RWPE1 (cell line): ENCODE results near the gene MINDY4.

Source experiments
- CTCF ChIA-PET: fragments of 350-600 bp; sonication (Branson Sonifier 250); formaldehyde crosslinking; extraction: SDS; loops from one replicate; lab custom pipeline; 2021; lab: Yijun Ruan, JAX
- POLR2A ChIA-PET: fragments of 400-600 bp; formaldehyde crosslinking; extraction: SDS; loops from one replicate; lab custom pipeline; 2020; ENCODE audit warnings: antibody characterized with exemption; ENCODE audit not compliant: low non-redundant PET; lab: Yijun Ruan, JAX
- DNase-seq: peaks from one replicate; pipeline ENCODE4 v3.0.0; 2012; ENCODE audit warnings: low spot score
- H3K27ac ChIP-seq: fragments of 450-650 bp; 2 replicates; pipeline ENCODE4 v1.5.1; 2017
- TF ChIP-seq, protein P1 (sequence below): fragments of 450-650 bp; conservative IDR thresholded peaks from 2 replicates; pipeline ENCODE4 v1.5.1; 2017; ENCODE audit warnings: low read depth, mild to moderate bottlenecking

MINDY4 gene

DNA sequence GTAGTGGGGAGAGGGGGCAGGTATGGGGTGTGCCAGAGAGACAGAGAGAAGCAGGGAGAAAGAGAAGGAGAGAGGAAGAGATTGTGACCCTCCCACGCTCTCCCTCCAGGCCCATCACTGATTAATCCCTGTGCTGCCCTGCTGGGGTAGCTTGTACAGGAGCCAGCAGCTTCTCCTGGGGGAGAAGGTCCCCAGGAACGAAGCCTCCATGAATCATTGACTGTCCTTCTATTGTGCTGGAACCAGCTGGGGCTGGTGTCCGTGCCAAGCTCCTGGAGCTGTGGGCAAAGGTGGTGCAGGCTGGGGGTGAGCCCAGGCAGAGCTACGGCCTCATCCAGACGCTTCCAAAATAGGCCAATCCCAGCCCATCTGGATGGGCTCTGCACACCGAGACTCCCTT lies 161.3 kb downstream of the MINDY4 start:
- ChIA-PET POLR2A (no interaction called here), CTCF (interaction anchor here (0.5 kb wide), 1 partner anchor 86 kb away, joined by 3 read pairs; no protein-coding TSS in a partner anchor)
- TF ChIP-seq, protein P1, sequence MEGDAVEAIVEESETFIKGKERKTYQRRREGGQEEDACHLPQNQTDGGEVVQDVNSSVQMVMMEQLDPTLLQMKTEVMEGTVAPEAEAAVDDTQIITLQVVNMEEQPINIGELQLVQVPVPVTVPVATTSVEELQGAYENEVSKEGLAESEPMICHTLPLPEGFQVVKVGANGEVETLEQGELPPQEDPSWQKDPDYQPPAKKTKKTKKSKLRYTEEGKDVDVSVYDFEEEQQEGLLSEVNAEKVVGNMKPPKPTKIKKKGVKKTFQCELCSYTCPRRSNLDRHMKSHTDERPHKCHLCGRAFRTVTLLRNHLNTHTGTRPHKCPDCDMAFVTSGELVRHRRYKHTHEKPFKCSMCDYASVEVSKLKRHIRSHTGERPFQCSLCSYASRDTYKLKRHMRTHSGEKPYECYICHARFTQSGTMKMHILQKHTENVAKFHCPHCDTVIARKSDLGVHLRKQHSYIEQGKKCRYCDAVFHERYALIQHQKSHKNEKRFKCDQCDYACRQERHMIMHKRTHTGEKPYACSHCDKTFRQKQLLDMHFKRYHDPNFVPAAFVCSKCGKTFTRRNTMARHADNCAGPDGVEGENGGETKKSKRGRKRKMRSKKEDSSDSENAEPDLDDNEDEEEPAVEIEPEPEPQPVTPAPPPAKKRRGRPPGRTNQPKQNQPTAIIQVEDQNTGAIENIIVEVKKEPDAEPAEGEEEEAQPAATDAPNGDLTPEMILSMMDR = no peak
- H3K27ac ChIP-seq = no peak overlapping the region
- no peak for DNase-seq

DNA sequence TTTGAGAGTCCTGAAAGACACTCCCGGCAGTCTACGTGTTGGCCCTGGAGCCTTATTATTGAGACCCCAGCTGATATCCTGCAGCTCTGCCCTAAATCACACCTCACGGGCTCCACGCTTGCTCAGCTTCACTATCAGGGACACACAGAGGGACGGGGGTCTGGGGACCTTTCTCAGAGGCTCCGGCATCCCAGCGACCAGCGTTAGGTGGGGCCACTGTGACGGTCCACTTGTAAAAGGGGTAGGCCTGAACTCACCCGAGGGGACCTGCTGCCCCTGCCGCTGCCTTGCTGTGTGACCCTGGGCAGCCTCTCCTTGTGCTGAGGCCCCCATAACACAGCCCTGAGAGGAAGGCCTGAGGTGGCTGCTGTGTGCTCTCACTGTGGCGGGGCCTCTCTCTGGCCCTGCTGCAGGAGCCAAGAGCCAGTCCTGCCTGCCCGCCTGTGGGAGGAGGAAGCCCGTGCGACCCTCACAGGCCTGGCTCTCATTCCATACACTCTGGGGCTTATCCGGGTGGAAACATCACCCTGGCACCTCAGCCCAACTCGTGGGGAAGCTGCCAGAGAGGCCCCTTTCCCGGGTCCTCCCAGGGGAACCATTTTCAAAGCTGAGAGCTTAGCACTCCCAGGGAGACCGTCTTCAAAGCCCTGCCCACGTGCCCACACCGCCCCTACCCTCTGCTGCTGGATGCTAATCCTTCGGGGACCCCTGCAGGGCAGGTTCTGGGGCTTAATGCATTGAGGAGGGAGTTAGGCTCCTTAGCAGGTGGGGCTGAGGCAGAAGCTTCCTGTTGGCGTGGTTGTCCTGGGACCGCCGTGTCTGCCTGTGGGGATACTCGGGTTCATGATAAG lies 162.1 kb downstream of the MINDY4 start:
- CTCF ChIA-PET = interaction anchor here (0.5 to 1.3 kb wide), 4 partner anchors 9 to 128 kb away, joined by 3 to 4 read pairs (median 3); no protein-coding TSS in a partner anchor
- TF ChIP-seq, protein P1 = no peak
- POLR2A ChIA-PET = no interaction called here
- DNase-seq = no peak
- H3K27ac ChIP-seq = no peak overlapping the region

DNA sequence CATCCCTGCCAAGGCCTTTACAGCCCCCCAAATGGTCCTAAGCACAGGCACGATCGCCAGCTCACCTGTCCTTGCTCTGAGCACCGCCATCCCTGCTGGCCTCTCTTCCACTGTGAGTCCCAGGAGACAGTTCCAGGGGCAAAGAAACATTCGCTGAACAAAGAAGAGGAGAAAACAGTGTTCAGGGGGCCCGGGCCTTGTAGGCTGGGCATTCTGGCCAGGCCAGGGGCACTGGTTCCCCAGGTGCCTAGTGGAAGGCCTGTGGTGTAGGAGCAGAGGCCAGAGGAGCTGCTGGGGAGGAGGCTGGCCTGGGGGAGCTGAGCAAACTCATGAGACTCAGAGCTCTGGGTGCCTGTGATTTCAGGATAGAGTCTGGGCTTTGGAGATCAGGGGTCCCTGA lies 163.0 kb downstream of the MINDY4 start:
- CTCF ChIA-PET = interaction anchor here (1.1 to 1.3 kb wide), 2 partner anchors 10 to 14 kb away, joined by 3 to 4 read pairs; no protein-coding TSS in a partner anchor
- POLR2A ChIA-PET = no interaction called here
- no peak overlapping the region for H3K27ac ChIP-seq
- TF ChIP-seq, protein P1 = no peak
- DNase-seq = no peak

DNA sequence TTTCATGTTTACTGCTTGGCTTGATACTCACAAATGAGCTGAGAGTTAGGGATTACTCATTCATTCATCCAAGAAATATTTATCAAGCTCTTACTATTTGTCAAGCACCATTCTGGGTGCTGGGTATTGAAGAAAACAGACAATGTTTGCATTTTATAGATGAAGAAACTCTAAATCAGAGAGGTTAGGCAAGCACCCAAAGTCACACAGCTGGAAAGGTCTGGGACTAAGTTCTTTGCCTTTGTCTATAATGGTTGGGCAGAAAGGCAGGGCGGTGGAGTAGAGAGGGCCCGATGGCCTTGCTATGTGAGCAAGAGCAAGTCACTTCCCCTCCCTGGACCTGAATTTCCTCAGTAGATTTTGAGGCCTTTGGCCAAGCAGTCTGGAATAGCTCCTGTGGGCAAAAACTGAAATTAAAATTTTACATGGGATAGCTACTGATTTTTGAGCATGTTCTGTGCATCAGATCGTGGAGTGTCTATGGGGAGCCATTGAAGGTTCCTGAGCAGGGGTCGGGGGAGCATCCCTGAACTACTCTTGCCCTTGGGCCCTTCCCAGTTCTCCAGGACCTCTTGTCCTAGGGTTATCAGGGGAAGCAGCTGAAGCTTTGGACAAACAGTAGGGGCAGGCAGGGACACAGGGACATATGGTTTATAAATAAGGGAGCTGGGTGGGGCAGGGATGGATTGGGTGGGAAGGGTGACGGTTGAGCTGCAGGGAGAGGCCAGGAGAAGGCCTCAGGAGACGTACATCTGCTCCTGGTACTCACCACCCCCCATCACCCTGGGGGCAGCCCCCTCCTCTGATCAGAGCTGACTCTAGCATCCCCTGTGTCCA lies 163.7 kb downstream of the MINDY4 start:
- TF ChIP-seq, protein P1 = no peak
- no peak for DNase-seq
- H3K27ac ChIP-seq = no peak overlapping the region
- POLR2A ChIA-PET = no interaction called here
- CTCF ChIA-PET = interaction anchor here (2.0 kb wide), 1 partner anchor 188 kb away, joined by 7 read pairs; no protein-coding TSS in a partner anchor

DNA sequence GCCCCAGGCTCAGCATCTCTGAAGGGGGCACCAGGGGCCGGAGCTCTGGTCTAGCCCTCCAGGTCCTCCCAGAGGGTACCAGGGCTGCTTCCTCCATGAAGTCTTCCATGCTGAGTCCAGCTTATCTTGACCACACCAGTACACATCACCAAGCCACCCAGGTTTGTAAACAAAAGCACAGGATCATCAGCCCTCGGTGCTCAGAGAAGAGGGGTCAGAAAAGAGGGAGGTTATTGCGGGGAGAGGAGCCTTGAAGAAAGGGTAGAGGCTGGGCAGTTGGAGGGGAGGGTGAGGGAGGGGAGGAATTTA lies 164.3 kb downstream of the MINDY4 start:
- TF ChIP-seq, protein P1 = no peak

DNA sequence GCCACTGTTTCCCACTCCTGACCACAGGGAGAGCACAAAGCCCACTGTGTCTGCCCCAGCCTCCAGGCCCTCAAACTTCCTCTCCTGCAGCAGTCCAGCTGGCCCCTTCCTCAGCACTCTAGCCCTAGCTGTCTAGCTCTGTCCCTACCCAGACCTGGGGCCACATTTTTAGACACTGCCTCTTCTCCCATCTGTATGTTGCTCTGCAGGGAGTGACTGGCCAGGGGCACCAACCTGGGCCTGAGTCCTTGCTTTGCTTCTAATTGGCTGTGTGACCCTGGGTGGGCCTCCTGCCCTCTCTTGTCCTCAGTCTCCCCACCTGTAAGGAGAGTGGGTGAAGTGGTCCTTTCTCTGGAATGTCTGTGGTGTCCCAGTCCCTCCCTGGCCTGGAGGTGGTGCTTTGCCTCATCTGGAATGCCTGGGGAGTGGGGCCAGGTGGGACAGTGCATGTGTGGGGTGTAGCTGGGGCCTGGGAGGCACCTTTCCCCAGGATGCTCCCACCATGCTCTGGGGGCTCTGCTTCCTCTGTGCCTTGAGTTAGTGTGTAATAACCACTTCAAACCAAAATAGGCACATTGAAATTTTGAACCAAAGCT lies 165.5 kb downstream of the MINDY4 start:
- ChIA-PET CTCF (interaction anchor here (0.6 to 2.0 kb wide), 2 partner anchors 70 to 186 kb away, joined by 3 to 7 read pairs; no protein-coding TSS in a partner anchor), POLR2A (no interaction called here)
- TF ChIP-seq, protein P1 = no peak
- no peak overlapping the region for H3K27ac ChIP-seq
- DNase-seq = no peak

More for the DNA sequence above, 164.3 kb downstream of the MINDY4 start:
- no peak overlapping the region for H3K27ac ChIP-seq
- POLR2A ChIA-PET = no interaction called here
- CTCF ChIA-PET = interaction anchor here (2.0 kb wide), 1 partner anchor 187 kb away, joined by 7 read pairs; no protein-coding TSS in a partner anchor
- no peak for DNase-seq
